ENCODE data around the gene ZNF608.

DNA sequence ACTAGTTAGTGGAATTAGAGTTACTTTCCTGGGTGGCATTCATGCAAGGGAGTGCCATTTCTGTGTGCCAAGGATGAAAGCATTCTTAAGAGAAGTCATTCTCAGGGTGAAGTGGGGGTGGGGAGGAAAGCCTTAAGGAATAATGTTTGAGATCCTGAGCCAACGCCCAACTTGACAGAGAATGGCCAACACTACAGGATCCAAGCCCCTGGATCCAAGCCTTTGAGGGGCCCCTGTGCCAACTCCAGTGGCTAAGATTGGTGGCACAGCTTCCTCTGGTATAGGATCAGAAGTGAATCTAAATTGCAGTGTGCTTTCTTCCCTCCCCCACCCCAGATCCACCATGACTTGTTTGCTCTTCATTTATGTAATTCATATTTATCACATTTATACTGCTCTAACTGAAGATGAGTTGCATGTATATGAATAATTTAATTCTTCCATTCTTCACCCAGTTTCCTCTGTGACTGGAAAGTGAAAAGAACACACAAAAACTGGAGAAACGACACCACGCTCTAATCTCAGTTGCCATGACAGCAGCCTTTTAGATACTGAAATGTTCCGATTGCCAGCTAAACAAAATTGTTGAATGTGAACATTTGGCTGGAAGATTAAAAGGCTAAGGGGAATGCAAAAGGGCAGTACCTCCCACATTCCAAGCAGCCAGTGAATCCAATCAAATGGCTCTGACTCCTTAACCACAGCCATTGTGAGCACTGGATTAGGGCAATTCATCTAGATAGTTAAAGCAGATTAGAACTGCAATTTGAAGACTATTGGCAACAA lies 4.5 kb downstream of the ZNF608 start:
- TF ChIP-seq, protein P1, sequence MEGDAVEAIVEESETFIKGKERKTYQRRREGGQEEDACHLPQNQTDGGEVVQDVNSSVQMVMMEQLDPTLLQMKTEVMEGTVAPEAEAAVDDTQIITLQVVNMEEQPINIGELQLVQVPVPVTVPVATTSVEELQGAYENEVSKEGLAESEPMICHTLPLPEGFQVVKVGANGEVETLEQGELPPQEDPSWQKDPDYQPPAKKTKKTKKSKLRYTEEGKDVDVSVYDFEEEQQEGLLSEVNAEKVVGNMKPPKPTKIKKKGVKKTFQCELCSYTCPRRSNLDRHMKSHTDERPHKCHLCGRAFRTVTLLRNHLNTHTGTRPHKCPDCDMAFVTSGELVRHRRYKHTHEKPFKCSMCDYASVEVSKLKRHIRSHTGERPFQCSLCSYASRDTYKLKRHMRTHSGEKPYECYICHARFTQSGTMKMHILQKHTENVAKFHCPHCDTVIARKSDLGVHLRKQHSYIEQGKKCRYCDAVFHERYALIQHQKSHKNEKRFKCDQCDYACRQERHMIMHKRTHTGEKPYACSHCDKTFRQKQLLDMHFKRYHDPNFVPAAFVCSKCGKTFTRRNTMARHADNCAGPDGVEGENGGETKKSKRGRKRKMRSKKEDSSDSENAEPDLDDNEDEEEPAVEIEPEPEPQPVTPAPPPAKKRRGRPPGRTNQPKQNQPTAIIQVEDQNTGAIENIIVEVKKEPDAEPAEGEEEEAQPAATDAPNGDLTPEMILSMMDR (conservative IDR thresholded peaks at IDR 0.05; ENCODE audit: low read depth, low read length): no peak
- no peak for TF ChIP-seq EZH2 (IDR thresholded peaks at IDR 0.05; ENCODE audit: borderline replicate concordance, low read depth, low read length, poor library complexity, severe bottlenecking)

All from A673 (cell line).